A549 (cell line): Measurements from ENCODE around the gene EFCAB11. TPM values are rescaled to one million over a fixed set of nuclear protein-coding genes. Genes with fewer than 3 reads are reported as not detected.

Experiments
- ATAC-seq, 2 experiments: fragments of 200-7000 bp in 1 of 2; fragments of >200 bp in 1 of 2; cut with Nextera tagmentation in 1 of 2; cut with Tn5 transposase in 1 of 2; 3 replicates each; pipeline versions ENCODE4 v1.8.0 to v1.9.1; 2018 to 2020; ENCODE audit warnings: mild to moderate bottlenecking in 1 of 2, moderate library complexity in 1 of 2
- CTCF ChIA-PET: fragments of 300-600 bp; sonication (Branson Sonifier 250); formaldehyde crosslinking; extraction: SDS; loops from one replicate; lab custom pipeline; 2021; ENCODE audit warnings: antibody characterized with exemption, inconsistent platforms; lab: Yijun Ruan, JAX
- POLR2A ChIA-PET: fragments of 350-600 bp; formaldehyde crosslinking; extraction: SDS; loops from one replicate; lab custom pipeline; 2021; ENCODE audit warnings: antibody characterized with exemption, inconsistent platforms; lab: Yijun Ruan, JAX
- DNase-seq, 2 experiments: peaks; one replicate each; pipeline versions ENCODE4 v3.0.0 to v3.0.0-alpha.2; 2011 to 2016; ENCODE audit warnings: low read depth in 1 of 2, low spot score in 1 of 2
- FAIRE-seq: peaks from 2 replicates; lab custom pipeline; 2011; peaks lifted over from hg19 to GRCh38; lab: Jason Lieb, UNC
- H3K27ac ChIP-seq, 2 experiments: fragments of >200 bp; sonication (Bioruptor Twin); formaldehyde crosslinking; 3 replicates each; pipeline ENCODE4 v1.5.1; 2016 to 2017
- H3K4me1 ChIP-seq: fragments of >200 bp; sonication (Bioruptor Twin); formaldehyde crosslinking; 3 replicates; pipeline ENCODE4 v1.6.1; 2016
- H3K4me2 ChIP-seq: fragments of >200 bp; sonication (Bioruptor Twin); formaldehyde crosslinking; 3 replicates; pipeline ENCODE4 v1.6.1; 2016
- H3K4me3 ChIP-seq: fragments of >200 bp; sonication (Bioruptor Twin); formaldehyde crosslinking; 3 replicates; pipeline ENCODE4 v1.5.1; 2016
- H3K9me3 ChIP-seq: fragments of >200 bp; sonication (Bioruptor Twin); formaldehyde crosslinking; 3 replicates; pipeline ENCODE4 v1.6.1; 2016
- BCL3 ChIP-seq: fragments of >200 bp; sonication (Bioruptor Twin); formaldehyde crosslinking; IDR thresholded peaks from 3 replicates; pipeline ENCODE4 v1.6.1; 2016
- CTCF ChIP-seq: fragments of >200 bp; sonication (Bioruptor Twin); formaldehyde crosslinking; IDR thresholded peaks from 3 replicates; pipeline ENCODE4 v1.5.1; 2016
- FOSL2 ChIP-seq, 2 experiments: fragments of 450-650 bp in 1 of 2; fragments of >200 bp in 1 of 2; sonication (Bioruptor Twin) in 1 of 2; formaldehyde crosslinking; IDR thresholded peaks; 2 replicates each; pipeline versions ENCODE4 v1.5.0 to v1.6.1; 2016 to 2020; ENCODE audit warnings: mild to moderate bottlenecking in 1 of 2, moderate library complexity in 1 of 2
- HOXB13 ChIP-seq: fragments of 250-450 bp; sonication (Bioruptor Pico); IDR thresholded peaks from 2 replicates; pipeline ENCODE4 v1.5.0; 2020; ENCODE audit warnings: low read depth, mild to moderate bottlenecking, moderate library complexity
- HOXB5 ChIP-seq: fragments of 250-450 bp; sonication (Bioruptor Pico); IDR thresholded peaks from 2 replicates; pipeline ENCODE4 v1.5.0; 2020; ENCODE audit warnings: mild to moderate bottlenecking, moderate library complexity
- JUN ChIP-seq, 2 experiments: fragments of >200 bp; sonication (Bioruptor Twin); formaldehyde crosslinking; IDR thresholded peaks; 2 replicates in 1 of 2; 3 replicates in 1 of 2; pipeline ENCODE4 v1.6.1; 2016 to 2017
- JUNB ChIP-seq: fragments of >200 bp; sonication (Bioruptor Twin); formaldehyde crosslinking; IDR thresholded peaks from 2 replicates; pipeline ENCODE4 v1.6.1; 2016
- RAD21 ChIP-seq, 2 experiments: fragments of >200 bp in 1 of 2; sonication (Bioruptor Twin) in 1 of 2; formaldehyde crosslinking in 1 of 2; IDR thresholded peaks in 1 of 2; conservative IDR thresholded peaks in 1 of 2; 2 replicates in 1 of 2; 3 replicates in 1 of 2; pipeline ENCODE4 v1.6.1; 2012 to 2018; ENCODE audit warnings: inconsistent platforms in 1 of 2
- REST ChIP-seq: fragments of 200-600 bp; sonication (generic); IDR thresholded peaks from 2 replicates; pipeline ENCODE4 v1.6.1; 2016; ENCODE audit warnings: antibody characterized with exemption, mild to moderate bottlenecking, moderate library complexity
- SMC3 ChIP-seq: fragments of >200 bp; sonication (Bioruptor Twin); formaldehyde crosslinking; IDR thresholded peaks from 3 replicates; pipeline ENCODE4 v1.6.1; 2018; ENCODE audit warnings: inconsistent platforms
- WGBS: methylation state at CpG from one replicate; pipeline ENCODE4 v1.1.6; 2017; ENCODE audit errors: missing lambda C conversion rate; 5-methylcytosine and 5-hydroxymethylcytosine counted together
- polyA plus RNA-seq, 4 experiments: library from polyadenylated mRNA; depleted of rRNA in 3 of 4; stranded (reverse); fragments of >200 nt; fragmentation: RNase III in 1 of 4; extraction: RNeasy Plus Mini Kit Qiagen cat#74134 plus additional on column Dnase treatment in 1 of 4; gene quantifications; 2 replicates in 3 of 4; 3 replicates in 1 of 4; pipeline ENCODE4 v1.2.3, GENCODE V29; 2011 to 2017

Gene EFCAB11
- polyA plus RNA-seq, 2 of the 4 experiments (the other 2 are of a cell fraction), result 18.8 to 19.6 TPM

GRCh38 chr14:89921346-89921745, 33.2 kb downstream of the EFCAB11 start (continued):
- TF ChIP-seq REST, result no peak
- TF ChIP-seq, all 56 proteins: peak for 0

- TF ChIP-seq FOSL2 (IDR thresholded peaks at IDR 0.05), result no peak
- no peak for TF ChIP-seq FOSL2 (CRISPR knock-in tag; IDR thresholded peaks at IDR 0.05)
- TF ChIP-seq HOXB13 (CRISPR knock-in tag), result no peak
- no peak for TF ChIP-seq HOXB5 (CRISPR knock-in tag)
- TF ChIP-seq JUN (IDR thresholded peaks at IDR 0.05), result no peak
- no peak overlapping the region for H3K4me3 ChIP-seq
- no peaks in the 10 kb centered on the region for H3K9me3 ChIP-seq
- POLR2A ChIA-PET, result no interaction called here
- H3K4me1 ChIP-seq, result peaks cover under 1% of the 10 kb centered on the region; the same call in 1 of the 3 replicates
- no peak overlapping the region for H3K27ac ChIP-seq
- ATAC-seq (no peak), FAIRE-seq (no peak), DNase-seq (no peak)
- CTCF ChIA-PET, result interaction anchor here (0.6 to 1.7 kb wide), 5 partner anchors 16 to 893 kb away, joined by 3 to 5 read pairs (median 3); no protein-coding TSS in a partner anchor
- H3K4me2 ChIP-seq, result no peak overlapping the region
- WGBS, result 93% methylated on average over 2 of the region's 2 CpGs
Measured at GRCh38 chr14:89920056-89920455, 34.5 kb downstream of the EFCAB11 start.

- ChIA-PET CTCF (interaction anchor here (0.6 to 1.4 kb wide), 3 partner anchors 10 to 1251 kb away, joined by 3 read pairs; no protein-coding TSS in a partner anchor), POLR2A (interaction anchor here (0.7 kb wide), 1 partner anchor 102 kb away, joined by 3 read pairs; no protein-coding TSS in a partner anchor)
- FAIRE-seq (no peak), DNase-seq (no peak), ATAC-seq (no peak)
- Histone ChIP-seq H3K4me2 (no peak overlapping the region), H3K27ac (no peak overlapping the region), H3K4me1 (peaks cover 4% of the 10 kb centered on the region; the same call in 1 of the 3 replicates), H3K9me3 (no peaks in the 10 kb centered on the region), H3K4me3 (no peak overlapping the region)
- 82% methylated on average over 2 of the region's 2 CpGs for WGBS
- TF ChIP-seq CTCF, result no peak
Measured at GRCh38 chr14:89918721-89919120, 35.8 kb downstream of the EFCAB11 start.

- 18% methylated on average over 6 of the region's 6 CpGs for WGBS
- DNase-seq, result peak; percentile 46 to 65
- TF ChIP-seq BCL3 (no peak), CTCF (peak; percentile 94), SMC3 (peak; percentile 83), RAD21 (conservative IDR thresholded peaks at IDR 0.05 in 1 of 2, IDR thresholded peaks at IDR 0.05 in 1 of 2) (peak; percentile 87 to 92), JUNB (no peak)
- TF ChIP-seq, all 56 proteins: peak for 3
- ATAC-seq (peak in 1 of 2 experiments; percentile 62; a peak in 3 of 6 replicates), FAIRE-seq (no peak)
- Histone ChIP-seq H3K9me3 (no peaks in the 10 kb centered on the region), H3K4me1 (peaks cover 31% of the 10 kb centered on the region), H3K4me3 (no peak overlapping the region), H3K4me2 (peak overlapping the region; percentile 50; the same call in 2 of the 3 replicates), H3K27ac (no peak overlapping the region)
- ChIA-PET CTCF (interaction anchor here (0.6 to 3.9 kb wide), 21 partner anchors 9 to 1246 kb away, joined by 3 to 23 read pairs (median 3); no protein-coding TSS in a partner anchor), POLR2A (no interaction called here)
Measured at GRCh38 chr14:89915114-89915878, 39.2 kb downstream of the EFCAB11 start.
